ENCODE results near the gene CYB5D1.

The CYB5D1 gene

DNA sequence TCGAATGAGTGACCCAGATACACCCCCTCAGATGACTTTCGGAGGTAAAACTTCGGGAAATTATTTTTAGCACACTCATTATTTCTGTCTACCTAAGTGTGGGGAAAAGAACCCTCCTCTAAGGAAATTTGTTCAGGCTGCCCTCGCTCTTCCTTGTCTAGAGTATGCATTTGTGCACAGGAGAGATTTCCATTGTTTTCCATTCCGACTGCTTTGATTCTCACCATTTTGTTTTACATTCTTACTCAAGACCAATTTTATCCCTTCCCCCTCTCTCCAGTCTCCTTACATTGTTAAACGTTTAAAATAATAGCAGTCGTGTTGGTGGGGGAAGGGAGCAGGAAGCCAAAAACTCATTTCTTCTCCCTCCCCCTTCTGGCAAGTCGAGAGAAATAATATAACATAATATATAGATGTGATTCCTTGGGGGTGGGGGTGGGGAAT lies 29.3 kb downstream of the CYB5D1 start:
- DNase-seq, result no peak

- peak; percentile 89 for DNase-seq
Observed at GRCh38 chr17:7887482-7888183, 29.8 kb downstream of the CYB5D1 start.

DNA sequence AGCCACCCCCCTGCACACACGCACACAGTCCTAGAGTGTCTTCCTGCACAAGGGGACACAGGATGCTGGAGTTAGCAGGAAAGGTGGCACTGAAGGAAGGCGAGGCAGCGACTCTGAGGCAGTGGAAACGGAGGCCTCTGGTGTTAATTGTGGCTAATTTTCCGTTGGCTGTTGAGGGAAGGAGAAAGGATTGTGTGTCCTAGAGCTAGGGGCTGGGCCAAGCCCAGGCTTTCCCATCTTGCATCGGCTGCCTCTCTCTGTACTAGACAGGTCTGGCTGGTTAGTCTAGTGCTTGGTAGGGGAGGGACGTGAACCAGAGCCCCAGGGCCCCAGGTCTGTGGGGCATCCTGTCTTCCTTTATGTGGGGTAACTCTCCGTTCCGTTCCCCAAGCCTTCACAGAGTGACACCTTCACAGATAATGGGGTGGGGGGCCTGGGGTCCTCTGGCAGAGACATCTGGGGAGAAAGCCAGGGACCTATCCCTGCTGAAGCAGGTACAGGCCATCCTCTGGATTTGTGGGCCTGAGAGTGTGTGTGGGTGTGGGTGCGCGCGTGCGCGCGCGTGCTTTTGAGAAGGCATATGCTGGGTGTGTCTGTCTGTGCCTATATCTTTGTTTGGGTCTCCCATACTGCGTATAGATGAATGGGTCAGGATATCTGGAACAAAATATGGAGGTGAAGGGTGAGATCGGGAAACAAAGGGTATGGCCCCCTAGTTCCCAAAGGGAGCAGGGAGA lies 30.5 kb downstream of the CYB5D1 start, which contains the start of gene CHD3:
Gene CHD3 (plus strand): TSS at position 606 of the 737 bp plus-strand sequence. CDS start 212 bp downstream, outside the sequence.
- peak; percentile 24 for DNase-seq

- peak; percentile 96 for DNase-seq
Observed at GRCh38 chr17:7889166-7889955, 31.6 kb downstream of the CYB5D1 start.

DNA sequence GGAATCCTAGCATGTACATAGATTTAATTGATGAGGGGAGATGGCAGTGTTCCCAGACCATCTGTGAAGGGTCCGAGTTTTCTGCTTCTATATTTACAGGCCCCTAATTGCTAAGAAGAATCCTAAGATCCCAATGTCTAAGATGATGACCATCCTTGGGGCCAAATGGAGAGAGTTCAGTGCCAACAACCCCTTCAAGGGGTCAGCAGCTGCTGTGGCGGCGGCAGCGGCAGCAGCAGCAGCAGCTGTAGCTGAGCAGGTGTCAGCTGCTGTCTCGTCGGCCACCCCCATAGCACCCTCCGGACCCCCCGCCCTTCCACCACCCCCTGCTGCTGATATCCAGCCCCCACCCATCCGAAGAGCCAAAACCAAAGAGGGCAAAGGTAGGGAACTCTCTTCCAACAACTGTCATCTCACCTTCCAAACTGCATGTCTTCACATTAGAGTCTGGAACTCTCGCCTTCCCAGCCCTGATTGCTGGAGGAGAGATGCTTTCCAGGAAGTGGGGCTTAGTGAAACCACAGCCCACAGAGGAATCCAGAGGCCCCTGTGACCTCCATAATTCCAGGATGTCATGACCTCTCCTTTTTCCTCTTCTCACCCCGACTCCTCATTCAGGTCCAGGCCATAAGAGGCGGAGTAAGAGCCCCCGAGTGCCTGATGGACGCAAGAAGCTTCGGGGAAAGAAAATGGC lies 35.5 kb downstream of the CYB5D1 start:
- DNase-seq, result no peak

GRCh38 chr17:7894226-7894625 lies 36.4 kb downstream of the CYB5D1 start:
- no peak for DNase-seq

DNA sequence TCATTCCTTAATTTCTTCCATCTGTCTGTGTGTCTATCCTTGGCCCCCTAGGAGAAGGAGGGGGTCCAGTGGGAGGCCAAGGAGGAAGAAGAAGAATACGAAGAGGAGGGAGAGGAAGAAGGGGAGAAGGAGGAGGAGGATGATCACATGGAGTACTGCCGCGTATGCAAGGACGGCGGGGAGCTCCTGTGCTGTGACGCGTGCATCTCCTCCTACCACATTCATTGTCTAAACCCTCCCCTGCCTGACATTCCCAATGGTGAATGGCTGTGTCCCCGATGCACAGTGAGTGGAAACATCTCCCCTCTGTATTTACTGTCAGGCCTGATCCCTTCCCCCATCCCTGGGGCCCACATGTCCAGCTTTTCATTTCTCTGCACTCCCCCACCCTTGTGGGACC lies 37.1 kb downstream of the CYB5D1 start:
- no peak for DNase-seq

DNA sequence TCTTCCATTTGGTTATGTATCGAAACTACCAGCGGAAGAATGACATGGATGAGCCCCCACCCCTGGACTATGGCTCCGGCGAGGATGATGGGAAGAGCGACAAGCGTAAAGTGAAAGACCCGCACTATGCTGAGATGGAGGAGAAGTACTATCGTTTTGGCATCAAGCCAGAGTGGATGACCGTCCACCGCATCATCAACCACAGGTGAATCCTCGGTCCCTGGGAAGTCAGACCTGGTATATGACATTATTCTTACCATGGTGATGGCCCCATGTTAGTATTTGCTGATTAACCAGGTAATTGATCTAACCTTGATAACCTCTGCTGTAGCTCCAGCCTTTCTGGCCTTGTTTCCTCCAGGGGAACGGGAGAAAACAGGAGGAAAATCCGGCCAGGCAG lies 39.3 kb downstream of the CYB5D1 start:
- no peak for DNase-seq

DNA sequence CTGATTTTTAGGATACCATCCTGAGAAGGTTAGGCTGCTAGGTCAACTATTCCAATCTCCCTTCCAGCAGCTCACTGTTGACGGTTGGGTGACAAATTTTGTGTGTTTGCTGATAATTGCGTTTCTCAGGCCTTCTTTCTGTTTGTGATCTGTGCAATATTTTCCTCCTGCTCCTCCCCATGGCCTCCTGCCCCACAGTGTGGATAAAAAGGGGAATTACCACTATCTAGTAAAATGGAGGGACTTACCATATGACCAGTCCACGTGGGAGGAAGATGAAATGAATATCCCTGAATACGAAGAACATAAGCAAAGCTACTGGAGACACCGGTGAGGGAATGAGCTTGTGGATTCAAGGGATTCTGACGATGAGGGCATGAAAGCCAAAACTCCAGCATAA lies 40.0 kb downstream of the CYB5D1 start:
- peak; percentile 18 for DNase-seq

DNA sequence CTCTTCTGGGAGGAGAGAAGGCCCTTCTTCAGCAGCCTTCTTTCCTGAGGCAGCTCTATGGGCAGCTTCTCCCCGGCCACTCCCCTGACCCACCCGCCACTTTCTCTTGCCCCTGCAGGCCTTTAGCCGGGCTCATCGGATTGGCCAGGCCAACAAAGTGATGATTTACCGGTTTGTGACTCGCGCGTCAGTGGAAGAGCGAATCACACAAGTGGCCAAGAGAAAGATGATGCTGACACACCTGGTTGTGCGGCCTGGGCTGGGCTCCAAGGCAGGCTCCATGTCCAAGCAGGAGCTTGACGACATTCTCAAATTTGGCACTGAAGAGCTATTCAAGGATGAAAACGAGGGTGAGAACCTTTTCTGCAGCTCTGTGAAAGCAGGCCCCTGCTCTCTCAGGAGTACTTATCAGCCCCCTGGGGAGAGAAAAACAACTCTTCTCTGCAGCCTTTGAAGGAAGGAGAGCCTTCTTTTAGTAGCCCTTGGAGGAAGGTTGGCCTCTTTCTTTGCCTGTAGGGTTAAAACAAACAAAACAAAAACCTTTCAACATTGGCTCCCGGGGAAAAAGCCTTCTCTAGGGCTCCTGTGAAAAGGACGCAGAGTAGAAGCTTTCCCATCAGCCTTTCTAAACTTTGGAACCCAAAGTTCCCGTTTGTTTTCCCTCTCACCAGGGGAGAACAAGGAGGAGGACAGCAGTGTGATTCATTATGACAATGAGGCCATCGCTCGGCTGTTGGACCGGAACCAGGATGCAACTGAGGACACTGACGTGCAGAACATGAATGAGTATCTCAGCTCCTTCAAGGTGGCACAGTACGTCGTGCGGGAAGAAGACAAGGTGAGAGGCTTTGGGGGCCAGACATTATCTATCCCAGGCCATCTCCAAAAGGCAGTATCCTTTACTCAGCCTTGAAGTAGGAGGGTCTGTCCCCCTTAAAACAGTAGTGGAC lies 45.6 kb downstream of the CYB5D1 start:
- DNase-seq, result no peak

- DNase-seq, result no peak
Observed at GRCh38 chr17:7909089-7909488, 51.3 kb downstream of the CYB5D1 start.

DNA sequence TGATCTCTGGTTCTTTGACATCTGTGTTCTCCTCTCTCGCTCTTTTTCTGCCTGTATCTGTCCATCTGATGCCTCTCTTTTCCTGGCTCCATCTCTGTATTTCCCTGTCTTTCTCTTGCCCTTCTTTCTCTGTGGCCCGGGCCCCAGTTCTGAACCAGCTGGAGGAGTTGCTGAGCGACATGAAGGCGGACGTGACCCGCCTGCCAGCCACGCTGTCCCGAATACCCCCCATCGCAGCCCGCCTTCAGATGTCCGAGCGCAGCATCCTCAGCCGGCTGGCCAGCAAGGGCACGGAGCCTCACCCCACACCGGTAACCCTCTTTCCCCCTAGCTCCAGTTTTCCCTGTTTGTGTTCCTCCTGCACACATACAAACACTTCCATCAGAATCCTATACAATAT lies 52.5 kb downstream of the CYB5D1 start:
- DNase-seq, result no peak

- no peak for DNase-seq
Observed at GRCh38 chr17:7910711-7911110, 52.9 kb downstream of the CYB5D1 start.

DNA sequence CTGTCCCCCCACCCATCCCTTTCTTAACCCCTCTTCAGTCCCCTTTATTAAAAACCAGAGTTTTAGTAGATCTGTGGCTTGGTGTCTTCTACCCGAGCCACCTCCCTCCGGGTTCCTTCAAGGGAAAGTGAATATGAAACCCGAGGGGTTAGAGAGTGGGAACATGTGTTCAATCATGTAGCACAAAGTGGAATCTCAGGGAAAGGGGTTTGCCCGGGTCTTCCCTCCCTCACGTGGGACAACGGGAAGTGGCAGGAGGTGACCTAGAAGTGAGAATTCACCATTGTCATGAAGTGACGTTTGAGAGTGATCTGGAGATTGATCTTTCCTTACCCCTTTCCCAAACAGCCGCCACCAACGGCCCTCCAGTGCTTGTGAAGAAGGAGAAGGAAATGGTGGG lies 53.3 kb downstream of the CYB5D1 start:
- DNase-seq, result no peak
